HG02759 (cell line): ENCODE results near the gene DDA1.
"Not testable (repeated sequence)": the region's sequence is repeated elsewhere in the genome, so short reads cannot be mapped to it uniquely, and the experiment has no call there.

Source experiments
- ATAC-seq: cut with Tn5 transposase; IDR thresholded peaks from one replicate; pipeline ENCODE4 v1.9.1; 2021; ENCODE audit warnings: mild to moderate bottlenecking, moderate library complexity; ENCODE audit not compliant: unreplicated experiment

The DDA1 gene

GRCh38 chr19:17286263-17286662 lies 23.1 kb upstream of the DDA1 start:
- ATAC-seq = no peak

GRCh38 chr19:17286752-17287151 lies 22.6 kb upstream of the DDA1 start:
- no peak for ATAC-seq

- no peak for ATAC-seq
Observed at GRCh38 chr19:17289489-17289888, 19.9 kb upstream of the DDA1 start.

- ATAC-seq = peak; percentile 84
Observed at GRCh38 chr19:17292301-17293074, 16.9 kb upstream of the DDA1 start.

- no peak for ATAC-seq
Observed at GRCh38 chr19:17293605-17294004, 15.8 kb upstream of the DDA1 start.

DNA sequence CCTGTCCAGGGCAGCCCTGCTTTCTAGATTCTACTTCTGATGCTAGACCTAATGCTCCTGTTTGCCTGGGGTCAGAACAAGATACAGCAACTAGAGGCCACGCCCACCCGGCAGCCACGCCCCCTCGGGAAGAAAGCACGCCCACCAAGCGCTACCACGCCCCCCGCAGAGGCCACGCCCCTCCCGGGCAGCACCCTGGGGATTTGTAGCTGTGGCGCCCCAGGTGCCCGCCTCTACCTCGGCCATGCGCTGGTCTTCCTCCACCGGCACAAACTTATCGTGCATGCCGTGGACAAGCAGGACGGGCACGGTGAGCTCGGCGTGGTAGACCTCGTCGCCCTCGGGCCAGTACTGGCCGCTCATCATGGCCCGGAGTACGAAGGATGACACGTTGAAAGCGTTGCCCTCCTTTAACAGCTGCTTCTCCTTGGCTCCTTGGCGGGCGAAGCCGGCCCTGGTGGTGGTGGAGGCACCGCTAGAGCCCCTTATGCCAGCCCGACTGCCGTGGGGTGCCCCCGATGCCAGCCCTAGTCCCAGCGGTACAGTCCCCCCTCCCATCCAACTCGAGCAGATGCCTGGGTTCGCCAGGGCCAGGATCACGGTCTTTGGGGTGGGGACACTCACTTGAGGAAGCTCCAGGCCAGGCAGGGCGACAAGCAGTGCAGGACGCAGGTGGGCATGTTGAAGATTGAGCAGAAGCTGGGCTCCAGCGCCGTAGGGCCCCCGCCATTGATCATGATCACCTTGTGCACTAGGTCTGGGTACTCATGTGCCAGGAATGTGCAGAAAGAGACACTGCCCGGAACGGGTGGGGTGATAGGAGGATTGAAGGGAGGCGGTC lies 15.1 kb upstream of the DDA1 start:
- ATAC-seq = no peak

GRCh38 chr19:17295551-17295950 lies 13.8 kb upstream of the DDA1 start:
- not testable (repeated sequence) for ATAC-seq

GRCh38 chr19:17296273-17296672 lies 13.1 kb upstream of the DDA1 start:
- no peak for ATAC-seq

DNA sequence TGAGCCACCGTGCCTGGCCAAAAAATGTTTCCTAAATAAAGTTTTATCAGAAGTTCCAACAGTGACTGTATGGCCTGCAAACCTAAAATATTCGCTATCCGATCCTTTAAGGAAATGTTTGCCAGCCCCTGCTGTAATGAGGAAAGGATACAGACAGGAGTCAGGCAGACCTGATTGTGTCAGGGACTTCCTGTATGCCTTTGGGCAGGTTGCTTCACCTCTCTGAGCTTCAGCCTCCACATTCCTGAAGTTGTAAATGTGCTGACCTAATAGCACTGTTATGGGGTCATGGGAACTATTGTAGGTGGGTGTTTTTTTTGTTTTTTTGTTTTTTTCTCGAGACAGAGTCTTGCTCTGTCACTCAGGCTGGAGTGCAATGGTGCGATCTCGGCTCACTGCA lies 12.4 kb upstream of the DDA1 start:
- no peak for ATAC-seq

DNA sequence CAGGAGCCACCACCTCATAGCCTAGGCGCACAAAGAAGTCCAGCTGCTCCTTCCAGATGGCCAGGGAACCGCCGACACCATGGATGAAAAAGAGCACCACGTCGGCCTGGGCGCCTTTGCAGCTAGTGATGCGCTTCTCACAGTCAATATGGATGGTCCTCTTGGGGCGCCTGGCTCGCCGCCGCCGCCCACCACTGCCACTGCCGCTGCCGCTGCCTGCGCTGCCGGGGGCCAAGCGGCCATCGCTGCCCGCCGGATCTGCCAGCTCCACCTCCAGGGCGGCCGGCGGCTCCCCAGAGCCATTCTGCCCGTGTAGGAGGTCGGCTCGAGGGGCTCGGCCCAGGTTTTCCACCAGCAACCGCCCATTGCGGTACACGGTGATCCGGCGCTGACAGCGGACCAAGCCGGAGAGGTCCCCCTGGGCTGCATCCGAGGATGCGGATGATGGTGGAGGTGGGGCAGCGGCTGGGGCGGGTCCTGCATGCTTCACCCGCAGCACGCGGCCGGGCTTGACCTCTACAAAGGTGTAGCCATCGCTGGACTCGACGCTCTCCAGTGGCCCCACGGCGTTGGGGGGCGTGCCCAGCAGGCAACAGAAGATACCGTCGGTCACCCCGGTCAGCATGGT lies 8.3 kb upstream of the DDA1 start:
- ATAC-seq = no peak

DNA sequence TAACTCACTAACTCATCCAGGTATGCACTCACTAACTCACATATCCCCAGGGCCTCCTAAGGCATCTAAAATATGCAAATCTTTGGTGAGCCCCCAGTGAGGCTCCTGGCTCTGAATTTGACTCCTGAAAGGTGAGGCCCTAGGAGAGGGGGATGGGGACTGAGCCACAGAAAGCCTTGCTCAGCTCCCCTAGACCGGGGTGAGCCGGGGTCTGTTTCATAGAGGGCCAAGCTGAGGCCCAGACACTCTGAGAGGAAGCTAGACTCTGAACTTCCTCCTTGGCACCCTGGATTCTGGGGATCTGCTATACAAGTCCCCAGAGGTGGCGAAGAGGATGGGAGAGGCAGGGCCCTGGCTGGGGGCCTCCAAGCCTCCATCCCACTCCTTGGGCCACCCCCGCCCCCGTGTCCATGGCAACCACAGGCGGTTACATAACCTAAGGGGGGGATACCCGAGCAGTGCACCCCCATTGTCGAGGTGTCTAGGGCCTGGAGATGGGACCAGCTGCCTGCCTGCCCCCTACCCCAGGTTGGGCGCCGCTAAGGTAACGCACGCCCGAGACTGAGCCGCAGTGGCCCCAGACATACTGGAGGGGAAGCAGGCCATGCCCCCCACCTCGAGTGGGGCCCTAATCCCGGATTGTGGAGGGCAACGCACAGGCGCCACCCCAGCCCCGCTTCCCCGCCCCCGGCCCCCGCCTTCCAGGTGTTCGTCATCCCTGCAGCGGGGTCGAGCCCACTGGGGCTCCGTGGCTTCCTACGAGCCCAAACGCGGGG lies 6.8 kb upstream of the DDA1 start:
- no peak for ATAC-seq

DNA sequence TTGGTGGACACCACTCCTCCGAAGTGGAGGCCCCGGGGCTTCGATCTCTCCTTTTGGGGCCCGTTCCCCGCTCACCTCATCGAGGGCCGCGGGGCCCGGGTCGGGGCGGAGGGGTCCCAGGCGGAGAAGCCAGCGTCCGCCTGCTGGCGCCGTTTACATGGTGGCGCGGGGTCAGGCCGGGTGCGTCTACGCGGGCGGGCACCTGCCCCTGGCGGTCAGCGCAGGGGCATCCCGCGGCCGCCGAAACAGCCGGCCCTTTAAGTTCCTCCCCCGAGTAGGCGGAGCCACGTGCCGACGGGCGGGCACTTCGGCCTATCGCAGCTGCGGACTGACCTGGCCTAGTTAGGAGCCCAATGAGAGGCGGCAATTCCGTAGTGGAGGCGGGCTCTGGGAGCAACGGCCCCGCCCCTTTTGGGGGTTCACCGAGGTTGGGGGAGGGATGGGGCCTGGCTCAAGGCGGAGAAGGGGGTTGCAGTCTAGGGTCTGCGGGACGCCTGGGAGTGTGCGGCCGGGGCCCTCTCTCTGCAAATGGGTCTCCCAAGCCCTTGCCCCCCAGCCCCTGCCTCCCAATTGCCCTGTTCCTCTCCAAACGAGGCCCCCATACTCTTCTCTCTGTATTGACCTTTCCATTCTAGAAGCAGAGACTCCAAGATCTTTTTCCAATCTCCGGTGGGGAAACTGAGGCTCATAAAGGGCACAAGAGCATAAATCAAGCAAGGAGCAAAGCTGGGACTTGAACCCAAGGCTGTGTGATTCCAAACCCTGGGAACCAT lies 6.0 kb upstream of the DDA1 start, which contains the start of gene ABHD8:
Gene ABHD8 (minus strand): TSS at position 259 of the 773 bp plus-strand sequence. CDS start 1,809 bp downstream, outside the sequence.
- peak; percentile 60 for ATAC-seq

GRCh38 chr19:17303940-17304267 lies 5.5 kb upstream of the DDA1 start:
- ATAC-seq = no peak

GRCh38 chr19:17304386-17305215 lies 4.8 kb upstream of the DDA1 start:
- no peak for ATAC-seq

DNA sequence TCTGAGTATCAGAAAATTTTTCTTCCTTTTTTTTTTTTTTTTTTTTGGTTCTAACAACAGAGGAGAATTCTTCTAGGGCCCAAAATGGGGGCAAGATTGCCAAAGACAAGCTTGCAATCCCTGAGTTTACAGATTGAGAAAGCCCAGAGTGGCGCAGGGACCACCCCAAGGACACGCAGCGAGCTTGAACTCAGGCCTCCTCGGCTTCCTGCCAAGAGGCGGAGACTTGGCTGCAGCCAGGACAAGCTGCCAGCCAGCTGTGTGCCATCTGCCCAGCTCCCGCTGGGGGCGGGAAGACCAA lies 4.2 kb upstream of the DDA1 start:
- ATAC-seq = no peak

- ATAC-seq = peak; percentile 70
Observed at GRCh38 chr19:17305517-17306284, 3.7 kb upstream of the DDA1 start, which contains the start of gene MRPL34. MRPL34 (plus strand) TSS chr19:17305872; CDS start chr19:17305893, 21 bp downstream.

- no peak for ATAC-seq
Observed at GRCh38 chr19:17306285-17306714, 3.1 kb upstream of the DDA1 start.

- no peak for ATAC-seq
Observed at GRCh38 chr19:17307876-17308377, 1.4 kb upstream of the DDA1 start.
